ENCODE measurements around the gene ZNF597.

DNA sequence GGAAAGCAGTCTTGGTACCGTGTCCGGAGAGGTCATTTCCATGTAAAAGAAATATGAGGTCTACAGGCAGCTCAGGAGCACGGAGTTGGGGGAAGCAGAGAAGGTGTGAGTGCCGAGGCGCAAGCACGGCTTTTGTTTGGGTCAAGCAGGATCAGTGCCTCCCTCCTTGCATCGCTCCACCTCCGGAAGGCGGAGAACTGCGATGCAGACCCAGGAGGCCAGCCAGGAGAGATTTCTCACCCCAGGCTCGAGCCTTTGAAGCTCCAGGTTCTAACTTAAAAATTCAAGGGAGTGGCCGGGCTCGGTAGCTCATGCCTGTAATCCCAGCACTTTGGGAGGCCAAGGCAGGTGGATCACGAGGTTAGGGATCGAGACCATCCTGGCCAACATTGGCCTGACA, 25.2 kb upstream of the ZNF597 start:
- TF ChIP-seq, protein P1, sequence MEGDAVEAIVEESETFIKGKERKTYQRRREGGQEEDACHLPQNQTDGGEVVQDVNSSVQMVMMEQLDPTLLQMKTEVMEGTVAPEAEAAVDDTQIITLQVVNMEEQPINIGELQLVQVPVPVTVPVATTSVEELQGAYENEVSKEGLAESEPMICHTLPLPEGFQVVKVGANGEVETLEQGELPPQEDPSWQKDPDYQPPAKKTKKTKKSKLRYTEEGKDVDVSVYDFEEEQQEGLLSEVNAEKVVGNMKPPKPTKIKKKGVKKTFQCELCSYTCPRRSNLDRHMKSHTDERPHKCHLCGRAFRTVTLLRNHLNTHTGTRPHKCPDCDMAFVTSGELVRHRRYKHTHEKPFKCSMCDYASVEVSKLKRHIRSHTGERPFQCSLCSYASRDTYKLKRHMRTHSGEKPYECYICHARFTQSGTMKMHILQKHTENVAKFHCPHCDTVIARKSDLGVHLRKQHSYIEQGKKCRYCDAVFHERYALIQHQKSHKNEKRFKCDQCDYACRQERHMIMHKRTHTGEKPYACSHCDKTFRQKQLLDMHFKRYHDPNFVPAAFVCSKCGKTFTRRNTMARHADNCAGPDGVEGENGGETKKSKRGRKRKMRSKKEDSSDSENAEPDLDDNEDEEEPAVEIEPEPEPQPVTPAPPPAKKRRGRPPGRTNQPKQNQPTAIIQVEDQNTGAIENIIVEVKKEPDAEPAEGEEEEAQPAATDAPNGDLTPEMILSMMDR (IDR thresholded peaks at IDR 0.05) = no peak
- TF ChIP-seq POLR2A (IDR thresholded peaks at IDR 0.05) = no peak

Measured in lower leg skin (tissue), 3 donors.